AG04450 (cell line): ENCODE measurements around the gene MCOLN3. TPM values are rescaled to one million over a fixed set of nuclear protein-coding genes. Genes with fewer than 3 reads are reported as not detected.
A peak's percentile ranks its signal among the peaks of the same experiment; 100 is the strongest.

Experiments used
- CTCF ChIA-PET: fragments of 300-600, 350-600 bp; formaldehyde crosslinking; extraction: SDS; loops from one replicate; lab custom pipeline; 2022; ENCODE audit warnings: antibody characterized with exemption, inconsistent platforms; lab: Charles Lee
- POLR2A ChIA-PET: fragments of 350-600 bp; formaldehyde crosslinking; extraction: SDS; loops from one replicate; lab custom pipeline; 2021; ENCODE audit warnings: antibody characterized with exemption, inconsistent platforms; lab: Yijun Ruan, JAX
- DNase-seq: peaks from one replicate; pipeline ENCODE4 v3.0.0-alpha.2; 2011; ENCODE audit warnings: low read depth, low spot score
- H3K27ac ChIP-seq: one replicate; pipeline ENCODE4 v1.5.1; 2012; ENCODE audit warnings: low read depth, low read length, control low read depth
- H3K27me3 ChIP-seq: one replicate; pipeline ENCODE4 v1.6.0; 2012; ENCODE audit warnings: low read length; ENCODE audit not compliant: control insufficient read depth, insufficient read depth
- H3K4me3 ChIP-seq: 2 replicates; pipeline ENCODE4 v1.5.1; 2011; ENCODE audit warnings: mild to moderate bottlenecking, low read depth, low read length, control low read depth
- H3K9me3 ChIP-seq: 2 replicates; pipeline ENCODE4 v1.5.1; 2012; ENCODE audit warnings: low read length; ENCODE audit not compliant: control insufficient read depth, insufficient read depth
- polyA plus RNA-seq: library from polyadenylated mRNA; depleted of rRNA; stranded (reverse); fragments of >200 nt; gene quantifications from 2 replicates; pipeline ENCODE4 v1.2.3, GENCODE V29; 2011
- TF ChIP-seq, protein P1 (sequence below): IDR thresholded peaks from 2 replicates; pipeline ENCODE4 v1.5.1; 2011; ENCODE audit warnings: low read depth, low read length, control low read depth, inconsistent platforms

The MCOLN3 gene
- polyA plus RNA-seq, 1 experiment, result 0.05 TPM

DNA sequence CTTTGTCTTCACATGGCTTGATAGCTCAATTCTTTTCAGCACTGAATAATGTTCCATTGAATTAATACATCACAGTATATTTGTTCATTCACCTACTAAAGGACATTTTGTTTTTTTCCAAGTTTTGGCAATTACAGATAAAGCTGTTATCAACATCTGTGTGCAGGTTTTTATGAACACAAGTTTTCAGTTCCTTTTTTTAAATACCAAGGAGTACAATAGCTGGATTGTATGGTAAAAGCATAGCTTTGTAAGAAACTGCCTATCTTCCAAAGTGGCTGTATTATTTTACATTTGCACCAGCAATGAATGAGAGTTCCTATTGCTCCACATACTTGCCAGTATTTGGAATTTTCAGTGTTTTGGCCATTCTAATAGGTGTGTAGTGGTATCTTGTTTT lies 46.6 kb downstream of the MCOLN3 start:
- H3K4me3 ChIP-seq, result no peak overlapping the region
- TF ChIP-seq, protein P1, sequence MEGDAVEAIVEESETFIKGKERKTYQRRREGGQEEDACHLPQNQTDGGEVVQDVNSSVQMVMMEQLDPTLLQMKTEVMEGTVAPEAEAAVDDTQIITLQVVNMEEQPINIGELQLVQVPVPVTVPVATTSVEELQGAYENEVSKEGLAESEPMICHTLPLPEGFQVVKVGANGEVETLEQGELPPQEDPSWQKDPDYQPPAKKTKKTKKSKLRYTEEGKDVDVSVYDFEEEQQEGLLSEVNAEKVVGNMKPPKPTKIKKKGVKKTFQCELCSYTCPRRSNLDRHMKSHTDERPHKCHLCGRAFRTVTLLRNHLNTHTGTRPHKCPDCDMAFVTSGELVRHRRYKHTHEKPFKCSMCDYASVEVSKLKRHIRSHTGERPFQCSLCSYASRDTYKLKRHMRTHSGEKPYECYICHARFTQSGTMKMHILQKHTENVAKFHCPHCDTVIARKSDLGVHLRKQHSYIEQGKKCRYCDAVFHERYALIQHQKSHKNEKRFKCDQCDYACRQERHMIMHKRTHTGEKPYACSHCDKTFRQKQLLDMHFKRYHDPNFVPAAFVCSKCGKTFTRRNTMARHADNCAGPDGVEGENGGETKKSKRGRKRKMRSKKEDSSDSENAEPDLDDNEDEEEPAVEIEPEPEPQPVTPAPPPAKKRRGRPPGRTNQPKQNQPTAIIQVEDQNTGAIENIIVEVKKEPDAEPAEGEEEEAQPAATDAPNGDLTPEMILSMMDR, result no peak
- no peak for DNase-seq
- CTCF ChIA-PET, result interaction anchor here (1.7 to 1.8 kb wide), 2 partner anchors 57 to 253 kb away, joined by 4 to 5 read pairs; no protein-coding TSS in a partner anchor
- H3K9me3 ChIP-seq, result no peaks in the 10 kb centered on the region; the same call in 1 of the 2 replicates
- no peak overlapping the region for H3K27ac ChIP-seq
- H3K27me3 ChIP-seq, result peaks cover 64% of the 10 kb centered on the region
- POLR2A ChIA-PET, result no interaction called here

GRCh38 chr1:84998642-84999280 lies 49.5 kb downstream of the MCOLN3 start:
- Histone ChIP-seq H3K4me3 (no peak overlapping the region), H3K9me3 (no peaks in the 10 kb centered on the region; the same call in 1 of the 2 replicates), H3K27ac (no peak overlapping the region), H3K27me3 (peaks cover 76% of the 10 kb centered on the region)
- no peak for DNase-seq
- TF ChIP-seq, protein P1, result no peak
- ChIA-PET POLR2A (no interaction called here), CTCF (interaction anchor here (0.7 kb wide), 1 partner anchor 98 kb away, joined by 3 read pairs; no protein-coding TSS in a partner anchor)

DNA sequence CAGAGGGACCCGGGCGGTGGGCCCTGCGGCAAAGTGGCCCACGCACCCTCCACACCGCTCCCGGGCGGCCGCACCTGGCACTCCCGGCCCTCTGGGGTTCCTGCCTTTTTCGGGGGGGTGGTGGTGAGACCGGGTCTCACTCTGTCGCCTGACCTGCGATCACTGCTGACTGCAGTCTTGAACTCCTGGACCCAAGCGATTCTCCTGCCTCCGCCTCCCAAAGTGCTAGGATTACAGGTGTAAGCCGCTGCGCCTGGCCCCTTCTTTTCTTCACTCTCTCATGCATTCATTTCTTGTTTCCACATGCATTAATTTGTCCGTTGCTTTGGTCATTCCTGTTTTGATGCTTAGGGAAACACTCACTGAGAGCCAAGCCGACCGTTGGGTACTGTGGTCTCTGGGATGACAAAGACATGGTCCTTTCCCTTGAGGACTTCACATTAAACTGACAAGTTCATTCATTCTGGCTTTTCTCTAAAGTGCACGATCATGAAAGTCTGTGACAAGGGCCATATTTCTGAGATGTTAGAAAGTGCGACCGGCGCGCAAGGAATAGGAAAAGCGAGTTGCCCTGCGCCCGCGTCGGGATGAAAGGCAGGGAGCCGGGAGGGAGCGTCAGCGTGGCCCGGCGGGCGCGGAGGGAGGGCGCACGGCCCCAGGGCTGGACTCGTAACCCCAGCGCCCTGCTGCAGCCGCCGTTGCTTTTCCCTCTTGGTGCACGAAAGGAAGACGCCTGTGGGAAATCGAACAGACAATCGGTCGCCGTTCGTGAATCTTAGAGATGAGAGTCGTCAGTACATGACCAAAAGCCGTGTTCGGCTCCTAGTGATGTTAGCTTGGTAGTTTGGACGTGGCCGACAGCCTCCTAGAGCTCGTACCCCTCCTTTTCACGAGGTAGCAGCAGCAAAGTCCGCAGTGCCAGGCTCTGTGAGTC lies 50.4 kb downstream of the MCOLN3 start:
- no peak overlapping the region for H3K27ac ChIP-seq
- no peak for DNase-seq
- H3K4me3 ChIP-seq, result peak overlapping the region; percentile 57
- H3K9me3 ChIP-seq, result no peaks in the 10 kb centered on the region; the same call in 1 of the 2 replicates
- TF ChIP-seq, protein P1, result no peak
- POLR2A ChIA-PET, result no interaction called here
- H3K27me3 ChIP-seq, result peaks cover 71% of the 10 kb centered on the region
- CTCF ChIA-PET, result interaction anchor here (0.7 kb wide), 1 partner anchor 99 kb away, joined by 3 read pairs; no protein-coding TSS in a partner anchor

DNA sequence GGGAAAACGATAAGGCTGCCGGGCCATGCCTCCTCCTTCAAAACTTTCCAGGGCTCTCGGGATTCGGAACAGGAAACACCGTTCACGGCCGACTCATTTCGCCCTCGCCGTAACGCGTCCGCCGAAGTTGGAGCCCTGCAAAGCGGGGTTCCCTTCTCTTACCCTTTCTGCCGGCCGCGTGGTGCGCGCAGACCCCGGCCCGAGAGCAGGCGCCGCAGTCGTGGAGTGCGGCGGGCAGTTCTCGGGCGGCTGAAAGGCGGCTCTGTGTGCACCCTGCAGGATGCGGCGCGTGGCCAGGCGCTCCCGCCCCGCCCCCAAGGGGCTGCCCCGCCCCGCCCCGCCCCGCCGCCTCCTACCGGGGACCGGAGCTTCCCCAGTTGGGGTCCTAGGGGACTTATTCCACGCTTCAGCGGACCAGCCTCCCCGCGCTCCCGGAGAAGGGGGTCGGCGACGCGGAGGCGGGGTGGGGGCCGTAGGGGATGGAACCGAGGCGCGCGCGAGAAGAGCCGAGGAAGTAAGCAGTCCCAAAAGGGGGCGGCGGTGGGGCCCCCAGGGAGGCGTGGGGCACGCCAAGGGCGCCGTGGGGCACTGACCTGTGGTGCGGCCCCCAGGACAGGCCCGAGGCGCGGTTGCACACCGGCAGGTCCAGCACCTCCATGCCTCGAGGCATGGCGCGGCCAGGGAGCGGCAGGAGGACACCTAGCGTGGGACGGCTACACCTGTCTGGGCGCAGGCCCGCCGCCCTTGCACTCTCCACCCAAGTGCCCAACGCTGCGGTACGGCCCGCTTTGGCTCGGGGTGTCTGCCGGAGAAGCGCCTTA lies 51.2 kb downstream of the MCOLN3 start, which contains the start of gene MCOLN2:
MCOLN2 (minus strand) TSS at position 268 of the 821 bp plus-strand sequence; CDS start at position 27, 241 bp downstream.
- TF ChIP-seq, protein P1, result no peak
- CTCF ChIA-PET, result no interaction called here
- DNase-seq, result no peak
- Histone ChIP-seq H3K4me3 (peak within 1 kb of the TSS; percentile 57), H3K9me3 (no peaks in the 10 kb centered on the region; the same call in 1 of the 2 replicates), H3K27me3 (peaks cover 64% of the 10 kb centered on the region), H3K27ac (no peak within 1 kb of the TSS)
- POLR2A ChIA-PET, result no interaction called here
